Measurements from ENCODE around the gene DOCK6.
A peak's percentile ranks its signal among the peaks of the same experiment; 100 is the strongest.

DOCK6 gene

DNA sequence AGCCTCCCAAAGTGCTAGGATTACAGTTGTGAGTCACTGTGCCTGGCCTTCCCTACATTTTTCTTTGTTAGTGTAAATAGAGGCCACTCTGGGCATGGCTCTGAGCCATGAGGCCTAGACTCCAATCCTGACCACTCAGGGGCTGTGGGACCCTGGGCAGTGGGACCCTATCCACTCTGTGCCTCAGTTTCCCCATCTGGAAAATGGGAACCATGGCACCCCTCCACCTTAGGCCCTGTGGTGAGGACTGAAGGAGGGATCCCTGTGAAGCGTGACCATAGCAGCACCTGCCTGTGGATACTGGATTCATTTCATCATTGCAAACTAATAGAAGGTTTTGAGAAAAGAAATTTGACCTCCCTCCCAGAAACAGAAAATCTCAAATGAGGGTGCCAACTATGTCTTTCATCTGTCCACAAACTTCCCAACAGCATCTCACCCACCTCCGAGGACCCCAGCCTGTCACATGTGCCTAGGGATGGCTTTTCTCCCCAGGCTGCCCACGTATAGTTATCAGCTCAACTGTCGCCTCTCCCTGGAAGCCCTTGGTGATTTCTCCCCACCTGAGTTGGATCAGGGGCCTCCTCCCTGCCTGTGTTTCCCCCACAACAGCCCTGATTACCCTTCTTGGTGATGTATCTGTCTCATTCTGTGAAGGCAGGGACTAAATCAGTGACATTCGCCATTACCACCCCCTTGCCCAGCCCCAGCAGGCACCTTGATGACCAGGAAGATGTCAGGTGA lies 17.3 kb downstream of the DOCK6 start:
- DNase-seq = no peak

DNA sequence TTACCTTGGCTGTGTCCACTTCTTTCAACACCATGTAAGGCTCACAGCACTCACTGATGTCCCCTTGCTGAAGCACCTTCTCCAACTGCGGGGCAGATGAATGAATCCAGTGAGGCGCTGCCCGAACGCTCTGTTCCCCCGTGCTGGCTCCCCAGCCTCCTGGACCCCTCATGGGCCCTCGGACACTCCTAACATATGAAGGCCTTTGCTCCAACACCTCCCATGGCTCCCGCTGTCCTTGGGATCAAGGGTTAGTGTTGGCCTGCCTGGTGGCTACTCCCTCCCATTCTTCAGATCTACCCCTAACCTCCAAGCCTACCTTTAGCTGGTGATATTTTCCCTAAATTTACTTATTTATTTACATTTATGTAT lies 18.5 kb downstream of the DOCK6 start:
- no peak for DNase-seq

DNA sequence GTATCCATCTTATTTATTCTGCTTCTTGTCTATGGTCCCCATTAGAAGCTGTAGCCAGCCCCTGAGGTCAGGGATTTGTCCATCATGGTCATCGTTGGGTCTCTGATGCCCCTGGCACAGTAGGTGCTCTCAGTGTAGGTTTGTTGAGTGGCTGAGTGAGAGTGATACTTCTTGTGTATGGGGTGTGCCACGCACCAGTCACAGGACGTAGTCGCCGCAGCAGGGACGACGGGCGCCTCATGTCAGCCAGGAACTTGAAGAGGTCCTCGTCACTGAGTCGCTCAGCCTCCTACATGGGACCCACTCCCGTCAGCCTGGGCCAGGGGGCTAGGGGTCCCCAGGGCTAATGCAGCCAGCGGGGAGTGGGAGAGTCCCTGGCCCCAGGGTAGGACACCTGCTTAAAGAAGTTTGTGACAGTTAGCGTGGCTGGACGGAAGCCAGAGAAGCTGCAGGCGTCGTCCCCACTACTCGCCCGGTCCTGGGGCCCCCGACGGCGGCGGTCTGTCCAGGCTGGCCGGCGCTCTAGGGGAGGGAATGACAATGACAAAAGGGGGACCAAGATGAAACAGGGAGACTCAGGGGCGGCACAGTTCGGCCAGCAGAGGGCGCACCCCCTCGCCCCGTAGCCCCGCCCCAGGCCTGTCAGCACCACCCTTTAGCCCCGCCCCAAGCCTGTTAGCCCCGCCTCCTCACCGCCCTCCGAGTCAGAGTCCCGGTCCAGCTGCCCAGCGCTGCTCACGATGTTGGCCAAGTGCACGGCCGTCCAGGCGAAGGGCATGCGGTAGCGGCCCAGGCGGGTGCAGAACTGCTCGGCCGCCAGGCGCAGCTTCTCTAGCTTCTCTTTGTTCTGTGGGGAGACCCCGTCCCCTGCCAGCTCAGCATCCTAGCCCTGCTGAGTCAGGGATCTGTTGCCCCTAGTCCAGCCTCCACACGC lies 19.2 kb downstream of the DOCK6 start:
- peak; percentile 93 for DNase-seq

DNA sequence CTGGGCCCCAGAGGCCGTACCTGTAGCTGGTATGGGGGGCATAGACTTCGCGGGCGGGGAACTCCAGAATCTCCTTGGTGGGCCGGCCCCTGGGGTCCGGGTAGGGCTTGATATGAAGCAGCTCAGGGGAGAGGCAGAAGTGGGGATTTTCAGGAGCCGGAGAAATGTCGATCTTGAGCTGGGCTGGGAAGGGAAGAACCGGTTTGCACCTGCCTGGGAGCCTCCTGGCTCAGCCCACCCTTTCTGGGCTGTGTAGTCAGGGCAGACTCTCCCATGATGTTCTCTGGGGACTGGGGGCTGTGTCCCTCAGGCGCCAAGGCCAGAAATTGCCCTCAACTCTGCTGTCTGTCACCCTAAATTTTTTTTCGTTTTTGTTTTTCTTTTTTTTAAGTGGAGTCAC lies 20.3 kb downstream of the DOCK6 start:
- no peak for DNase-seq

DNA sequence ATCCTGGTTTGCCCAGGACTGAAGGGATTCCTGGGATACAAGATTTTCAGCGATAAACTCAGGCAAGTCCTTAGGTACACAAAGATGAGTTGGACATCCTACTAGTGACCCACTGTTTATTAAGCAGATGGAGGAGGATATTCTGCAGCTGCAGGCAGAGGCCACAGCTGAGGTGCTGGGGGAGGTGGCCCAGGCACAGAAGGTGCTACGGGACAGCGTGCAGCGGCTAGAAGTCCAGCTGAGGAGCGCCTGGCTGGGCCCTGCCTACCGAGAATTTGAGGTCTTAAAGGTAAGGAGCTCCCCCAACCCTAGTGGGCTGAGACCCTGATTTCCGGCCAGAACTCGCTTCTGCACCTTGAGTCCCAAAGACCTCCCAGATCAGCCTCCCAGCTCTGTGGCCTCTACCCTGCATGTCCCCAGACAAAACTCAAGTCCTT lies 22.3 kb downstream of the DOCK6 start:
- no peak for DNase-seq

DNA sequence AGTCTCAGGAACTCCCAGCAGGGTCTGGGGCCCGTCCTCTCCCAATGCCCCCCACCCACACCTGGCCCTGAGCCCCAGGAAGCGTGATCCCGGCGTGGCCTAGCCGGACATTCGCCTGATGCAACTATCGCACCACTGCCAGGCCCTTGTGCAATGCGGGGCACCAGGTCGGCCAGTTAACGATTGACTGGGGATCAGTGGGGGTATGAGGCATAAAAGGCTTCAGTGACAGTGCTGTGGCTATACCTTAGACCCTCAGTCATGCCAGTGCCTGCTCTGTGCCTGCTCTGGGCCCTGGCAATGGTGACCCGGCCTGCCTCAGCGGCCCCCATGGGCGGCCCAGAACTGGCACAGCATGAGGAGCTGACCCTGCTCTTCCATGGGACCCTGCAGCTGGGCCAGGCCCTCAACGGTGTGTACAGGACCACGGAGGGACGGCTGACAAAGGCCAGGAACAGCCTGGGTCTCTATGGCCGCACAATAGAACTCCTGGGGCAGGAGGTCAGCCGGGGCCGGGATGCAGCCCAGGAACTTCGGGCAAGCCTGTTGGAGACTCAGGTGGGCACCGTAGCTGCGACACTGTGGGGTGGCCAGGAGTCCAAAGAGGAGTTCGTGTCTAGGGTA lies 22.8 kb downstream of the DOCK6 start, which contains the start of gene ANGPTL8:
TSS of gene ANGPTL8 (plus strand) at position 243 of the 624 bp plus-strand sequence. CDS start at position 262, 19 bp downstream.
- DNase-seq = no peak

DNA sequence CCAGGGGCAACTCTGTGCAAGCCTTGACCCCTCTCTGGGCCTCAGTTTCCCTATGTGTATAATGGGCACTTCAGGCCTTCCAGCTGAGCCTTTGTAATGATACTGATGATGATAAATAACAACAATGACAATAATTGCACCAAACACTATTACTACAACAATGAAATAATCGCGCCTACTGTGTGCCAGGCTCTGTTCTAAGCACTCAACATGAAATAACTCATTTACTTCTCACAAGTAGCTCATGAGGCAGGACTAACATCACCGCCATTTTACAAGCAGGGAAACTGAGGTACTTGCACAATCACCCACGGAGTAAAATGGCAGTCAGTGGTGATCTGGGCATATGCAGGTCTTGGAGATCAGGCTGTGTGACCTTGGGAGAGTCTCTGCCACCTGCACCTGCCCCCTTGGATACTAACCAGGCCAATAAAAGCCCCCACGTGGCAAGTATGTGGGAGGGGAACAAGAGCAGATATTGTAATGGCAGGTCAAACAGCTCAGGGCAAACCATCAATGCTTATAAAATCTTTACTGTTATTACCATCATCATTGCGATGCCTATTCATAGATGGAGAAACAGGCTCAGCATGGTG lies 23.4 kb downstream of the DOCK6 start:
- DNase-seq = no peak

DNA sequence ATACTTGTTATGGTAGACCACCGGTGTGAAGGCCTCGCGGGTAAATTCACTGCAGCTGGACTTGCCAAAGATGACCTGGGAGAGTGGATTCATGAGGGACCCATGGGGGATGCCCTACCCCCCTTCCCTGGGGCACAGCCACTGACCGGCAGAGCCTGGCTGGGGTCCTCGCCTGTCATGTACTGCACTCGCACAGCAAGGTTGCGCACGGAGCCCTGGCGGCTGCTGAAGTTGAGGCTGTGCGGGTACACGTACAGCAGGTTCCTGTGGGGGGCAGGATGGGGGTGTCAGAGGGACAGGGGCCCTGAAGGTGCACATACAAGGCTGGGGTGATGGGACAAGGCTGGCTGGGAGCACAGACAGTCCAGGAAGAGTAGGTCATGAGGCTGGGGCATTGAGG lies 24.3 kb downstream of the DOCK6 start:
- peak; percentile 35 for DNase-seq

DNA sequence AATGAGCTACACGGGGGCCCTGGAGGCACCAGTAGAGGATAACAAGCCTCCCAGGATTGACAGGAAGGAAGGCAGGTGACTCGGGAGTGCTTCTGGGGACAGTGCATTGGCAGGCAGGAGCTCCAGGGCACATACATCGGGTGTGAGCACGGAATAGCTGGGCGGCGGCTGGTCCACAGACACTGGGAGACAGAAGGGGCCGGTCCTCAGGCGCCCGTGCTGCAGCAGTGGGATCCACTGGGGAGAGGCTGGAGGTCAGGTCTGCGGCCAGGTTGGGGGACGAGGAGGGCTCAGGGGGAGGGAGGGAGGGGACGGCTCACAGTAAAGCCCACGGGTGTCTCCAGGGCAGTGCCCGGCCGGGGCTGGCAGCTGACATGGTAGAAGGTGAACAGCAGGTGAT lies 25.0 kb downstream of the DOCK6 start:
- peak; percentile 49 for DNase-seq

DNA sequence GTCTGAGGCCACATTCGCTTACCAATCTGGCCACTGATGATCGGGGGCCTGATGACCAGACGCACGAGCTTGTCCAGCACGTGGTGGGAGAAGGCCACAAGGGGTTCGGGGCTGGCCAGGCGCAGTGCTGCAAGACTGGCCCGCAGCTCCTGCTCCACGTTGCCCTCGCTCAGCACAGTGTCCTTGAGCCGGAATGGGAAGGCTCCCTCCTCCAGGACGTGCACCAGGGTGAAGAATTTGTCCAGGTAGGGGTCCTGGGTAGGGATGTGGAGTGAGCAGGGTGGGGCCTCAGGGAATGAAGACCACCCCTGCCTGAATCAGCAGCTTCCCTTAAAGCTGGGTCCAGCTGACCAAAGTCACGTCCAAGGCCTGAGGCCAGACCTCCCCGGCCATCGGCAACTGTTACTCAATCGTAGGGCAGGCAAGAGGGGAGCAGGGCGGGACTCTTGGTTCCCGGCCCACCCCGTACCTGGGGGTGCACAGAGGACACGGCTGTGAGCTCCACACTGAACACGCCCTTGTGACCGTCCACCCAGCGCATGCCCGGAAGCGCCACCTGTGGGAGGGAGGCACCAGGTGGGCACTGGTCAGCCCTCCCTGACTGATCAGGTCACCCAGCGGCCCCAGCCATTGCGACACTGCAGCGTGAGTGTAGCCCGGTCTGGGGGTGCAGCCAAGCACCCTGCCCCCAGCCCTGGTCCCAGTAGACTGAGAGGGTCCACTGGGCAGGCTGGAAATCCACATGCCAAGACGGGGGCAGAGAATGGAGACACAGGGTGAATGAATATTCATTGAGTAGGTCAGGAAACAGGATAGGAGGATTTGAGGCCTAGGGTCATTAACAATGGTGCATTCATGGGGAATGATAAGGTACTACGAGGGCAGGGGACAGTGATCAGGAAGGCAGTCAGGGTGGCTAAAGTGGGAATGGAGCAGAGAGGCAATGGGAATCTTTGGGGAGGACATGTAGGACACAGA lies 25.7 kb downstream of the DOCK6 start:
- DNase-seq = no peak

DNA sequence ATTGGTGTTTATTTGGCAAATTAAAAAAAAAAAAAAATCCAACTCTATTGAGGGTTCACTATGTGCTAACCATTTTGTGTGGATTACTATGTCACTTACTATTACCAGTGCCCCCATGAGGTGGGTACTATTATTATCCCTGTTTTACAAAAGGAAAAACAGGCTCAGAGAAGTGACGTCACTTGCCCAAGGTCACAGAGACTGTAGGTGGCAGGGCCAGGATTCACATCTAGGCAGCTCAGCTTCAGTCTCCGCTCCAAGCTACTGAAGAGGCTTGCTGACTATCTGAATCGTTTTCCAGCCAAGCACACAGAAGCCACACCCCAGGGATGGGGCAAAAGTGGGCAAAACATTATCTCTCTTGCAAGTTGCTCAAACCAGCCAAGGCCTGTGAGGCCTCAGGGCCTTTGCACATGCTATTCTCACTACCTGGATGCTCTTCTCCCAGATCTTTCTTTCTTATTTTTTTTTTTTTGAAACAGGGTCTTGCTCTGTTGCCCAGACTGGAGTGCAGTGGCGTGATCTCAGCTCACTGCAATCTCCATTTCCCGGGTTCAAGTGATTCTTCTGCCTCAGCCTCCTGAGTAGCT lies 27.7 kb downstream of the DOCK6 start:
- DNase-seq = no peak

DNA sequence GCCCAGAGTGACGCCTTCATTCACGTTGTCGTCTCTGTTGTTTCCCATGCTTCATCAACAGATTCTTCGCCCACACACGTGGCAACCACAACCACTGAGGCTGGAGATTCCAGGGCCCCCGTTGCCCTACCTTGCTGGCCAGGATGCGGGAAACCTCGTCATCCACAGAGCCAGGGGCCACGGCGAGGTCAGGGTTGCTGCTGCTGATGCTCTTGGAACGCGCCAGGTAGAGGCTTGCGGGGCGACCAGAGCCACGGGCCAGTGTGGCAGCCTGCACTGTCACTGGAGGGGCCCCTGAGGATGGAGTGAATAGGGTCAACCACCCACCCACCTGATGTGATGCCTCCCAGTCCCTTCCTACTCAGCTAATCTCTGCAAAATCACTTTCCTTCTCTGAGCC lies 29.3 kb downstream of the DOCK6 start:
- no peak for DNase-seq

DNA sequence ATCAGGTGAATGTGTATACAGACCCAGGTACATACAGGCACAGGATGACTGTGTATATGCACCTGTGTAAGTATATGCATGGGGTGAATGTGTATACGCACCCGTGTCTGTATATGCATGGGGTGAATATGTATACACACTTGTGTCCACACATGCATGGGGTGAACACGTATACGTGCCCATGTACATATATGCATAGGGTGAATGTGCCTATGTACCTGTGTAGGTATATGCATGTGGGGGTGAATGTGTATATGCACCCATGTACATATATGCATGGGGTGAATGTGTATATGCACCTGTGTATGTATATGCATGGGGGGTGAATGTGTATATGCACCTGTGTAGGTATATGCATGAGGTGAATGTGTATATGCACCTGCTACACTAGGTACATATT lies 29.8 kb downstream of the DOCK6 start:
- DNase-seq = no peak

DNA sequence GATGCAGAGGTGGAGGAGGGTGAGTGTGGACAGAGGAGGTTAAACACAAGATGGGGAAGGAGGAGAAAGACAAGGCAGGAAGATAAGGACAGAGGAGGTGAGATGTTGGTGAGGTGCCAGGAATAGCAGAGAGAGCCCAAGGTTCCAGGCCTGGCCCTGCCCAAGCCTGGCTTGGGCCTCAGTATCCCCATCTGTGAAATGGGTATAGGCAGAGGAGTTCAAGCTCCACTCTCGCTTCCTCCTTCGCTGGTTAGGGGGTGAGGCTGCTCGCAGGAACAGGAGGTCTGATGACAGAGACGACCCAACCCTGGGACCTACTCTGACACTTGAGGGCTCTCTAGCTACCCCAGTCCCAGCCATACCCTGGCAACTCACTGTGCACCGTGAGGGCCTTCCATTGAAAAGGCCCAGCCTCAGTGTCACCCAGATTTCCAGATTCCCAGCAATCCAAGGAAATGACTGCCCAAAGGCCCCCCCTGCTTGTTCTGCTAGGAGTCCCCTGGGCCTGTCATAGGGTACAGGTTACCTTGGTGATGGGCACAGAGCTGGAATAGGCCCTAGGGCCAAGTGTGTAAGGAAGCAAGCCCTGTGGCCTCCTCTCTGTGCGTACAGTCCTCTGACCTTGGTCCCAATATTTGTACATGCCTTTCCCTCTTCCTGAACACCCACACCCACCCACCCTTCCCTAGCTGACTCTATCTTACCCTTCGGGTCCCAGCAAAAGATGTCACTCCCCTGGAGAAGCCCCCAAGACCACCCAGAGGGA lies 31.5 kb downstream of the DOCK6 start:
- no peak for DNase-seq

DNA sequence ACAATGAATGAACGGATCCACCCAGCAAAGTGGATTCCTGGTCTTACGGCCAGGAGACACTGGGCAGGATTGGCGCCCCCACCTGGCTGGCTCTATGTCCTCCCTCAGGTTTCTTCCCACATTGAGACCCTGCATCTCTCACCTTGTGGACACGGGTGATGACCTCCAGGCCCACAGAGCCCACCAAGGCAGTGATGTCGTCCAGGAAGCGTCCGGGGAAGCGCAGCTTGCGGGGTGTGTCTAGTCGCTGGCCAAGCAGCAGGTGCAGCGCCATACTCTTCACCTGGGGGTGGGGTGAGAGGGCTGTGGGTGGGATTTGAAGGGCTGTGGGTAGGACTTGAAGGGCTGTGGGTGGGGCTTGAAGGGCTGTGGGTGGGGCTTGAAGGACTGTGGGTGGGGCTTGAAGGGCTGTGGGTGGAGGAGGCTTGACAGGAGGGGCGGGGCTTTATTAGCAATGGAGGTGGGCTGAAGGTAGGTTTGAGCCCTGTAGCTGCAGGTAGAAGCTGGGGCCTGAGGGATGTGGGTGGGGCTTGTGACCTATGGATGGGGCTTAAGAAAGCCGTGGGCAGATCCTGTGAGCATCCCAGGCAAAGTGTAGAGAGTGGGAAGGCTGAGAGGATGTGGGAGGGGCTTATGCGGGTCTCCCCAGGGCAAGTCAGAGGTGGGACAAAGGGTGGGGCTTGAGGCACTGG lies 35.0 kb downstream of the DOCK6 start:
- peak; percentile 67 for DNase-seq

DNA sequence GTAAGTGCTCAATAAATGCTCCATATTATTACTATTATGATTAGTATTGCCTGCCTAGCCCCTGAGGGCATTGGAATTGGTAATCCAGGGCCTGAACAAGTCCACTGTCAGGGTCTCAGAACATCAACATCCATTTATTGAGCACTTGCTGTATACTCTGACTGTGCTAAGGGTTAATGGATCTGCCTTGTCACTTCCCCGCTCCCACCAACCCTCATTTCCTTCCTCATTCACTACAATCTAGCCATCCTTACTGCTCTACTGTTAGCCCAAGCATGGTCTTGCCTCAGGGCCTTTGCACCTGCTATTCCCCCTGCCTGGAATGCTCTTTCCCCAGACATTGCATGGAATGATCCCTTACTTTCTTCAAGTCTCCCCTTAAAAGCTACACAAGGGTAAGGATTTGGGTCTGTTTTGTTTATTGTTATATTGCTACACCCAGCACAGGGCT lies 35.6 kb downstream of the DOCK6 start:
- no peak for DNase-seq

DNA sequence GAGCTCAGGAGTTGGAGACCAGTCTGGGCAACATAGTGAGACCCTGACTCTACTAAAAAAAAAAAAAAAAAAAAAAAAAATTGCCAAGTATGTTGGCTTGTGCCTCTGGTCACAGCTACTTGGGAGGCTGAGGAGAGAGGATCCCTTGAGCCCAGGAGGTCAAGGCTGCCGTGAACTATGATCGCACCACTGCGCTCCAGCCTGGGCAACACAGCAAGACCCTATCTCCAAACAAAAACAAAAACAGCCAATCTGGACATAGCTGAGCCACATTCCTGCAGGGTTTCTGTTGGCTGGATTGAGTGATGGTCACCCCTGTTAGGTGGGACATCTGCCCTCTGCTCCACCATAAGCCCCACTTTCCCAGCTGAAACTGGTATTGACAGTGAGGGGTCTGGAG lies 36.5 kb downstream of the DOCK6 start:
- no peak for DNase-seq

DNA sequence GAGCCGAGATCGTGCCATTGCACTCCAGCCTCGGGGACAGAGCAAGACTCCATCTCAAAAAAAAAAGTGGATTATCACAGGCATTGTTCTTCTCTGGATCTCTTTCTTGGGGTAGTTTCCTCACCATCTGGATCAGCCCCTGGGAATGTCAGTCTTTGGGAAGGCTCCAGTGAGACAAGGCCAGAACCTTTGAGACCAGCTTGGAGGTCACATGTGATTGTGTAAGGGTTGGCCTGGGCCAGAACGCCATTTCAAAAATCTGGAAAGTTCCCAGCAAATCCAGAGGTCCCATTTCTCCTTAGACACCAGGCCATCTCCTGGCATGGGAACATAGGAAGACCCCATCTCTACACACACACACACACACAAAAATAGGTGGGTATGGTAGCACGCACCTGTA lies 37.2 kb downstream of the DOCK6 start:
- DNase-seq = no peak

DNA sequence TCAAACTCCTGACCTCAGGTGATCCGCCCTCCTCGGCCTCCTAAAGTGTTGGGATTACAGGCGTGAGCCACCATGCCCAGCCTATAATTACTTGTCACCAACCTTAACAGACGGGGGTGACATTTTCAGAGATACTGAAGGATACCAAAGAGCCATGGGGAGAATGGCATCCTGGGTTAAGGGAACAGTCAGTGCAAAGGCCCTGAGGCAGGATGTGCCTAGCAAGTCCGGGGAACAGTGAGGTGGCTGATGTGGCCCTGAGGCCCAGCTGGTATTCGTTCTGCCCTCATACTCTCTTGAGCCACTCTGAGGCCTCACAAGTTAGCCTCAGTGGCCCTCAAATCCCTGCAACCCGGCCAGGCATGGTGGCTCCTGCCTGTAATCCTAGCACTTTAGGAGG lies 37.9 kb downstream of the DOCK6 start:
- no peak for DNase-seq

DNA sequence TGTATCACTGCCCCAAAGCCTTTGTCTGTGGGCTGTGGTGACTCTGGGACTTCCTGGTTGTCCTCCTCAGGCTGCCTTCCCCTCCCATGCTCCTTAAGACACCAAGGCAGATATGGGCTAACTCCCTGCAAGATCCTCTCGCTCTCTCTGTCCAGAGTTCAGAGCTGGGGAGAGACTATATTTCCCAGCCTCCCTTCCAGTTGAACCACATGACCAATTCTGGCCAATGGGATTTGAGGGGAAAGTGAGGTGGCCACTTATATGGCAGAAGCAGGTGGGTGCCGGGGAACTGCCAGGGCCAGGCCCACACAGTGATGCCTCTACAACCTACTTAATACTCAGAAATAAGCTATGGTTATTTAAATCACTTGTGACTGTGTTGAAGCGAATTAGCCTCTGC lies 39.1 kb downstream of the DOCK6 start:
- DNase-seq = no peak
